ENCODE results near the gene PGS1. TPM values are rescaled to one million over a fixed set of nuclear protein-coding genes. Genes with fewer than 3 reads are reported as not detected.

The PGS1 gene
- polyA plus RNA-seq, 3 donors = 42.2 to 55.0 (median 45.7) TPM

DNA sequence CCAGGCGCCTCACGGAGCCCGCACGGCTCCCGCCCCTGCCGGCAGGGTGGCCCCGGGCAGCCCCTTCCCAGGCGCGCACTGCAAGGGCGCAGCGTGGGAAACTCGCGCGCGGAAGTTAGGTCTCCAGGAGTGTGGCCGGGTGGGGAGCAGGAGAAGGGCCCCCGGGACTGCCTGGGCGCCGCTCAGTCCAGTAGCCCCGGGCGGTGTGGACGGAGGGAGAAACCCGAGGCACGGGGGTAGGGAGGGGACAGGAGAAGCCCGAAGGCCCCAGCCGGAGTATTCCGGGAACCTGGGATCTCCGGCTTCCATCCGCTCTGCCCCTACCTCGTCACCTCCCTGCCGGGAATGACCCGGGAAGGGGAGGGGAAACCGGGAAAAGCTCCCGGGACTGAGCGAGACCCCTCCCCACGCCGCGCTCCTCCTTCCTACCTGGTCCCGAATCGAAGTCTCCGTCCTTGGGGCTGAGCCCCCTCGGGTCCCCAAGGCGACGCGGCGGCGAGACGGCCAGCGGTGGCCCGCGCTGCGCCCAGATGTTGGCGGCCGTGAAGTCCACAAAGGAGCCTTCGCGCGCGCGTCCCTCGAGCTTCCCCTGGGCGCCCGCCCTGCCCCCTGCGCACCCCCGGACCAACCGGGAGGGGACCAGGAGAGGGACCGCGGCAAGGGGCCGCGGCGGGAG, 19.0 kb upstream of the PGS1 start:
- DNase-seq (ENCODE audit: extremely low read depth in 1 of 11, low read depth in 9 of 11, low spot score in 4 of 11) = peak in 1 of 11 donors; percentile 50

DNA sequence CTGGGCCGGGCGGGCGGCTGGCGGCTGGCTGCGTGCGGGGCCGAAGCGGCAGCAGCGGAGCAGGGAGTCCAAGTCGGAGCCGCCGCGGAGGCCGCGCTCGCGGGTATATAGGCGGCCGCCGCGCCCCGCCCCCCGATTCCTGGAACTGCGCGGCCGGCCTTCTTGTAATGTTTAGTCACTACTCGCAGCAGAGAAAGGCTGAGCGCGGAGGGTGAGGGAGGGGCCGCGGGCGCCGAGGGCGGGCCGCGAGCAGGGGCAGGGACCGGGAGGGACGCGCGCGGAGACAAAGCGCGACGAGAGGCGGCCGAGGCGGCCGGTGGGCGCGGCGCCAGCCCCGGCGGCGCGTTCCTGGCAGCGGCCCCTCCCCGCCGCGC, 18.5 kb upstream of the PGS1 start, which contains the start of gene SOCS3:
TSS of gene SOCS3 (minus strand) at position 81 of the 374 bp plus-strand sequence. CDS start 982 bp downstream, outside the sequence.
- peak in 9 of 11 donors; percentile 72 to 95 (median 91) for DNase-seq (ENCODE audit: extremely low read depth in 1 of 11, low read depth in 9 of 11, low spot score in 4 of 11)

DNA sequence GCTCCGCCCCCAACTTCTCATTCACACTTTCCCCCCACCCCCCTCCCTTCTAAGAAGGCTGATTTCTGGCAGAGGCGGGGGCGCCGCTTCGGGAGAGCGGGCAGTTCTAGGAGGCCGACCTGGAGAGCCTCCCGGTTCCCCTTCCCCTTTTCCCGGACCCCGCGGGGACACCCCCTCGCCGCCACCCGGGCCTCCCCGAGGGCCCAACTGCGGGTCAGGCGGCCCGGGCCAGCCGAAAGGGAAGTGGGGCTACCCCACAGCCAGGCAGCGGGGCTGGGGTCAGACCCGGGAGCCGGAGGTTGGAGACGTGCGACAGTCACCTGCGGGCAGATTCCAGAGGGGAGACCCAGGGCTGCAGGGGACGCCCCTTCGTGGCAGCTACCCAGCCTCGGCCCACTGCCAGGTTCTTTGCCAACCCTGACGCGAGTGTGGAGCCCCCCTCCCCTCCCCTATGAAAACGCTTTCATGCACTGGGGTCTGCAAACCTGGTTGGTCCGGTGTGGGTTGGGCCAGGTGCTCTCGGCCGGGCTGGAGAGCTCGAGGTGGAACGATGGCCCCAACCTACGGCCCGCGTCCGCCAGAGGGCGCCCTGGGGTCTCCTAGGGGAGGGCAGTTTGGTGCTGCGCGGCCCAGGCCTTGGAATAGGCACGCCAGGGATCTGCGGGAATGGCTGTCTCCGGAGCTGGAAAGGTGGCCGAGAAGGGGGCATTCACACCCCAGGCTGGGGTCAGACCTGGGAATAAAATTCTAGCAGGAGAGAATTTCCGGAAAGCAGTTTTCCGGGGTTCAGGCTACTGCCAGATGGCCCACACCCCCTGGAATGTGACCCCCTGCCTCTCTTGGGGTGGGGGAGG, 17.9 kb upstream of the PGS1 start:
- DNase-seq (ENCODE audit: extremely low read depth in 1 of 11, low read depth in 9 of 11, low spot score in 4 of 11) = peak in 7 of 11 donors; percentile 74 to 85 (median 80)

DNA sequence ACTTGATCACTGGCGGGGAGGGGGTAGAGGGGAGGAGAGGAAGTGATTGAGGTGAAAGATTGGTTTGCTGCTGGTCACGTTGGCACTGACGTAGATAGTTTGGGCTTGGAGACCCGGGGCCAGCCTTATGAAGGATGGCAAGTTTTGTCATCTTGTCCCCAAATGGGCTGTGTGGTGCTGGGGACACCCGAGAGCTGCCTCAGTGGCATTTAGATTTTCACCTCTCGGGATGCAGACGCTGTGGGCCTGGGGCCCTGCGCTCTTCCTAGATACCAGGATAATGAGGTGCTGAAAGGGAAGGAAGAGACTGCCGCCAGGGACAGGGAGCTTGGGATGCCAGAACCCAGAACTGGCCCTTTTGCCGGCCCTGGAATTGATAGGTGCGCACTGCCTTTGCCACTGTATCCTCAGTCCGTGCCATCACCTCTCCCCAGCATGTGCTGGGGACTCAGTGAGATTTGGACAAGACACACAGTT, 17.2 kb upstream of the PGS1 start:
- no peak for DNase-seq (ENCODE audit: extremely low read depth in 1 of 11, low read depth in 9 of 11, low spot score in 4 of 11)

DNA sequence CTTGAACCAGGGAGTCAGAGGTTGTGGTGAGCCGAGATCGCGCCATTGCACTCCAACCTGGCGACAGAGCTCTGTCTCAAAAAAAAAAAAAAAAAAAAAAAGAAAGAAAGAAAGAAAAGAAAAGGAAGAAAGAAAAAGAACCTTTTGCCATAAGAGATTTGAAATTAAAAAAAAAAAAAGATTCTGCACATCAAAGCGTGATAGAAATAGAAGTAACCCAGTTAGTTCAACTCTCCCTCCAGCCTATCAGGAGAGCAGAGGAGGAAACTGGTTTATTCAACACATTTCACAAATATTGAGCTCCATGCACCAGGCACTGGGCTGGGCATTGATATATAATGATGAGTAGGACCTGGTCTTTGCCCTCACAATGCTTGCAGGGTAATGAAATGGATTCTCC, 16.2 kb upstream of the PGS1 start:
- no peak for DNase-seq (ENCODE audit: extremely low read depth in 1 of 11, low read depth in 9 of 11, low spot score in 4 of 11)

DNA sequence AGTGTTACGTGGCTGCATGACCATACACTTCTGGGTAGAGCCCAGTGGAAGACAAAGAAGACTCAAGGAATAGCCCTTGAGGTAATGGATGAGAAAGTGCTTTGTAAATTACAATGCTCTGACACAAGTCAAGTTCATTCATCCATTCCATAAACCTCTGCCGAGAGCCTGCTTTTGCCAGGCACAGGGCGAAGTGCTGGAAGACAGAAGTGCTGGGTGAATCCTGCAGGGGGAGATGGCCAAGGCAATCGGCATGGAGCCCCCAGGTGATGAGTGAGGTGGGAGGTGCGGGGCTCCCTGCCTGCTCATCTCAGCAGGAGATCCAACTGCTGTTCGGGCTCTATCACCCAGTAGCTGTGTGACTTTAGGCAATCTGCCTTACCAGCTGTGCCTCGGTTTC, 15.8 kb upstream of the PGS1 start:
- no peak for DNase-seq (ENCODE audit: extremely low read depth in 1 of 11, low read depth in 9 of 11, low spot score in 4 of 11)

DNA sequence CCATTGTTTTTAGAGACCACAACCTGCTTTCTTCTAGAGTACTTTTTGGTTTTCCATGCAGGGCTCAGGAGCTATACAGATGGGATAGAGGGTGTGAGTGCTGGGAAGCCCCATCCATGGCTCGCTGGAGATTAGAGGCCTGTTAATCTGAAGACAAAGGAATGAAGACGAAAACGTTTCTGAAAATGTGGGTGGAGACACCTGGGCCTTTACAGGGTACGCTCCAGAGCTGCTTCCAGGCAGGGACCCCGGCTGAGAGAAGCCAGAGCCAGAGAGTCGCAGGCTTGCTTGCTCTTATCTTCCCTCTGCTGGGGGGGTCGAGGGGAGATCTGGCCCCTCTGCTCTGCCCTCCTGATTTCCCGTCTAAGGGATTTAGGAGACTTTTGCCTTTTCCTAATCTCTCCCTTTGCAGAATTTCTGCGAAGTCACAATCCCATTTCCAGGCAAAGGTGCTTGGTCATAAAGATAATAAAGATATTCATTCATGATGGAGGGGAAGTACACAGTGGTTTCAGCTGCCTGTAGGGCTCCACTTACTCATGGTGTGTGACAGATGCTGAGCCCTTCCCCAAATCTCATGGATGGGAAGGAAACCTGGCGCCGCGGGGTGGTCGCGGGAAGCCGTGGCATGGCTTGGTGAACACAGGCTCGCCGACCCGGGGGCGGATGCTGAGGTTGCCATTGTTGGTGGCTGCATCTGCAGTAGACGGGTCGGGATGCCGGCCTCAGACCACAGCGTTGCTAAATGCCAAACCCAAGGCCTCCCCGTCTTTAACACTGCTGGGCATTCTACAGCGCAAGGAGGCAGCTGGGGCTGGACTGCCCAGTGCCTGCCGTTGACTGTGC, 13.8 kb upstream of the PGS1 start:
- no peak for DNase-seq (ENCODE audit: extremely low read depth in 1 of 11, low read depth in 9 of 11, low spot score in 4 of 11)

DNA sequence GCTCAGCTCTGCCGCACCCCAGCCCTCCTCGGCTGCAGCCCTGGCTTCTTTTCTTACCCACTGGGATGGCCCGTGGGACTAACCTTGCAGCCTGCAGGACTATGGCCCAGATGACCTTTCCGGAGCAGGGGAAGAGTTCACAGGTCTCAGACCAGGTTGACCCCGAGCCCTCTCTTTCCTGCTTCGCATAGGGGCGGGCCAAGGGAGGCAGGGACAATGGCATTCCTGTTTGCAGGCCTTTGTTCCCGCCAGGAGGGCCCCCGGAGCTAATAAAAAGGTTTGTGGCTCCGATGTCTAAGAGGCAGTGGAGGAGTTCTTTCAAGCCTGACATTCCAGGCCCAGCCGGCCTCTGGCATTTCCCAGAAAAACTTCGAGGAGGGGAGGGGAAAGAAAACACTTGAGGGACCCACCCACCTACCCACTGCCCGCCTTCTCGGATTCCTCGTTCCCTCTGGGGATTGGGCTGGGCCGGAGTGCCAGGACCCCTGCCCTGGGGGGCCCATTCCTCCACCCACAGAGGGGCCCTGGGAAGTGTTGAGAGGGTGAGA, 12.8 kb upstream of the PGS1 start:
- DNase-seq (ENCODE audit: extremely low read depth in 1 of 11, low read depth in 9 of 11, low spot score in 4 of 11) = peak in 6 of 11 donors; percentile 65 to 93 (median 86)

DNA sequence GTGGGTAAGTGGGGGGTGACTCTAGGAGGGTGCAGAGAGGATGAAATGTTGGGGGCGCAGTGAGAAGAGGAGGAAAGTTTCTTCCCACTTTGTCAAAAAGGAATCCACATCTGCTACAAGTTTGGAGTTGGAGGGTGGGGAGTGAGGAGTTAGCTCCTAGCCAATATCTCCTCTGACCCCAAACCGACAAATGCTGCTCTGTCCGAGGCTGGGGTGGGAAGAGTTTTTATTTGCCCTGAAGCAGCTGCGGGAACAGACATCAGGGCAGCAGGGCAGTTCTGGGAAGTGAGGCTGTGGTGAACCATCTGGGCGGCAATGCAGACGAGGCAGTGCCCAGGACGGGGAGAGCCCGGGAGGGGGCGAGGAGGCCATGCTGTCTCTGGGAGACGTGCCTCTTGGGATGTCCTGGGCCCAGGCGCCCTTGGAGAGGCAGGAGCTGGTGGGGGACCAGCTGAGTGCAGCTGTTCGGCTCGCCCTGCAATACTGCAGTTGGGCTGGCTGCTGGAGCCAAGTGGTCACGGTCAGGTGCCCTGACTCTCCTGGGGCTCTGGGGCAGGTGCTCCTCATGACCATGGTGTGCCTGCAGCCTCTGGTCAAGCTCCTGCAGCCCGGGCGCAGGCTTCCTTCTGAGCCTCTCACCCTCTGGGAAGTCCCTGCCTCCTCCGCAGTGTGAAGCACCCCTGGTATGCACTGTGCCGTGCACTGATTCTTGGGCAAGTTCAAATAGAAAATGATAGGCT, 12.2 kb upstream of the PGS1 start:
- DNase-seq (ENCODE audit: extremely low read depth in 1 of 11, low read depth in 9 of 11, low spot score in 4 of 11) = peak in 1 of 11 donors; percentile 49

DNA sequence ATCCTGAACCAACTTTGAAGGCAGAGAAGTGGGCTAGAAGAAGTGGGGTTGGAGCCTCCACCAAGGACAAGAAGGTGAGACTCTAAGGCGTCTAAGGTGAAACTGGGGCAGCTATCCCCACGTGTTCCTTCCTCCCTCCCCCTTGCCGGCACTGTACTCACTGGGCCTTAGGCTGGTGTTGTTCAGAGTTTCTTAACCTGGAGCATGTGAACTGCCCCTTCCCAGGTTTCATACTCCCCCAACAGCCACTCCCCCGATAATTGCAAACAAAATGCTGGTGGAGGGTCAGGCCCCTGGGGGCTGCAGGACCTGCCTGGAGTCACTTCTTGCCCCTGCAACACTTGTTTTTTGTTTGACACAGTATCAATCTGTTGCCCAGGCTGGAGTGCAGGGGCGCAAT, 11.3 kb upstream of the PGS1 start:
- DNase-seq (ENCODE audit: extremely low read depth in 1 of 11, low read depth in 9 of 11, low spot score in 4 of 11) = no peak

DNA sequence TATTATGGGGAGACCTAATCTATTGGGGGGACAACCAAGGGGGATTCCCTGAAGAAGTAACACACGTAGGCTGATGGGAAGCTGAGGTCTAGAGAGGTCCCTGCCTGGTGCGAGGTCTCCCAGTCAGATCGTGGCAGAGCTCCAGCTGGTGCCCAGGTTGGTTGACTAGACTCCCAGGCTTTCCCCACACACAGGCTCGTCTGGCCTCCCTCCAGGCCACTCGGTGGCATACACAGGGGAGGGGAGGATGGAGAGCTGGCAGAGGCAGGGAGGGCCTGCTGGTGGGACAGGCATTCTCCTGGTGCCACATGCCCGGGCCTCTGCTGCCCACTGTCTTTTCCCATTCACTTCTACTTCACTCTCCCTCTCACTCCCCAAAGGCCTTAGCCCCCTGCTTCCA, 10.1 kb upstream of the PGS1 start:
- no peak for DNase-seq (ENCODE audit: extremely low read depth in 1 of 11, low read depth in 9 of 11, low spot score in 4 of 11)

DNA sequence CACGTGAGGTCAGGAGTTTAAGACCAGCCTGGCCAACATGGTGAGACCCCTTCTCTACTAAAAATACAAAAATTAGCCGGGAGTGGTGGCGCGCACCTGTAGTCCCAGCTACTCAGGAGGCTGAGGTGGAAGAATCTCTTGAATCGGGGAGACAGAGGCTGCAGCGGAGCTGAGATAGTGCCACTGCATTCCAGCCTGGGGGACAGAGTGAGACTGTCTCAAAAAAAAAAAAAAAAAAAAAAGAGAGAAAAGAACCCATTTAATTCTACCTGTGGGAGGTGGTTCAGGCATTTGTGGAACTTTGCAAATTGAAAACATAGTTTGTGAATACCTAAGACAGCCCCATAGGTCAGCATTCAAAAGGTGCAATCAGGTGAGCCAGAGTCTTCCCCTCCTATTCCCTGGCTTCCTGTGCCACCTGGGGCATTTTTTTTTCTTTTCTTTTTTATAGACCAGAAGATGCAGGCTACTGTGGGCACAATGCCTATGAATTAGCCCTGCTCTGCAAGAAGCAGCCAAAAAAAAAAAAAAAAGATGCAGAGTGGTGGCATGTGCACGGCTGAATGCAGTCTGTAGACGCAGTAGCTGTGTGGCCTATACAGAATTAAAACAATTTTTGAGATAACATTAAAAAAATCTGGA, 9.5 kb upstream of the PGS1 start:
- DNase-seq (ENCODE audit: extremely low read depth in 1 of 11, low read depth in 9 of 11, low spot score in 4 of 11) = no peak

DNA sequence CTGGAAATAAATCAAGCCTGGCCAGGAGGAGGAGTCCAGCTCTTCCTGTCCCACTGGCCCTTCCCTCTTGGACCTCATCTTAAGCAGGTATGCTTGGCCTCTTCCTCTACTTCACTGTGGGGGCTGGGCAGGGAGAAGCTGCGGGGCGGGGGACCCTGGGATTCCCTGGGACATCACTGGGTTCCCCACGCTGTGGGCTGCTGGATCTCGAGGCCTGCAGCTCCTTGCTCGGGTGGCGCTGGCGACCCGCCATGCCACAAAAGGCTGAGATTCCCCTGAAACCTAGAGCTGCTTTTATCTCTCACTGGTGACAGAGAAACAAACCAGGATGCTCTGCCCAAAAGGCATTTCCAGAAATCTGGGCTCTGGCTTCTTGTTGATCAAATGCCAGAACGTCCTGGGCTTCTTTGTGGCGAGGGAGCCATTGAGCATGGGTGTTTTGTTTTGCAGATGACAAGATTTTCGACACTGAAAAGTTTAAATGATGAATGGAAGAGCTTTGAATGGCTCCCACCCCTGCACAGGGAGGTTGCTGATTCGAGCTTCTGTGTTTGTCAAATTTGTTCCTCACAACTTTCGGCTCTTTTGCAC, 8.6 kb upstream of the PGS1 start:
- no peak for DNase-seq (ENCODE audit: extremely low read depth in 1 of 11, low read depth in 9 of 11, low spot score in 4 of 11)

DNA sequence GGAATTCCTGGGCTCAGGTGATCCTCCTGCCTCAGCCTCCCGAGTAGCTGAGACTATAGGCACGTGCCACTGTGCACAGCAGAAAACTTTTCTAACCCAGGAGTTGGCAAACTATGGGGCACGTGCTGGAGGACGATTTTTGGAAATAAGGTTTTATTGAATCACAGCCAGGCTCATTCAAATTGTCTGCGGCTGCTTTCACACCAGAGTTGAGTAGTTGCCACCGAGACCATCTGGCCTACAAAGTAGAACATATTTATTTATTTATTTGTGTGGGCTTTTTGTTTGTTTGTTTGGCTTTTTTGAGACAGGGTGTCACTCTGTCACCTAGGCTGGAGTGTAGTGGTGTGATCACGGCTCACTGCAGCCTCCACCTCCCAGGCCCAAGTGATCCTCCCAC, 7.4 kb upstream of the PGS1 start:
- DNase-seq (ENCODE audit: extremely low read depth in 1 of 11, low read depth in 9 of 11, low spot score in 4 of 11) = no peak

DNA sequence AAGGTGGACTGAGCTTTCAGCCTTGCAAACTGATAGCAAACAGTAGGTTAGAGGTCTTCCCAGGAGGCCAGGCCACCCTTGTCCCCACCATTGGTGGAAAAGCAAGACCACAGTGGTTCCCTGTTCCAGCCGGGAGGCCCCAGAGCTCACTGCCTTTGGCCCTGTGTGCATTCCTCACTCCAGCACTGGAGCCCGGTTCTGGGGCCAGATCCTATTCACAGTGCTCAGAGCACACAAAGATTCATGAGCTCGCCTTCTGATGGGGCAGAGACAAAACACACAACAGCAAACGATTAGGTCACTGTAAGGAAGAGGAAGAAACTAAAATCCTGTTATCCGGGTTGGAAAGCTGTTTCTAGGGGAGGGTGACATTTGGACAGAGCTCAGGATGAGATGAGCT, 5.6 kb upstream of the PGS1 start:
- DNase-seq (ENCODE audit: extremely low read depth in 1 of 11, low read depth in 9 of 11, low spot score in 4 of 11) = no peak

DNA sequence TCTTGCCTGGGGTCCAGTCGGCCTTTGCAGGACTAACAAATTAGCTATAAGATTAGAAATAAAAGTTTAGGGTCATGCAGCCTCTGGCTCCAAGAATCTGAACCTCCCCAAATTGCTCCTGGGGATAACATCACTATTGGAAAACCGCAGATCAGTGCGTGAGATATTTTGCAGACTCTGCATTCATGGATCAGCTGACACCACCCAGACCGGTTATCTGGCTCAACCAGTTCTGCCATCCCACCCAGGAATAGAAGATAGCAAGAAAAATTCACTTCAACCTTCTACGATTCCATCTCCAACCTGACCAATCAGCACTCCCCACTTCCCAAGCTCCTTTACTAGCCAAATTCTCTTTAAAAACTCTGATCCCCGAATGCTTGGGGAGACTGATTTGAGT, 4.3 kb upstream of the PGS1 start:
- no peak for DNase-seq (ENCODE audit: extremely low read depth in 1 of 11, low read depth in 9 of 11, low spot score in 4 of 11)

DNA sequence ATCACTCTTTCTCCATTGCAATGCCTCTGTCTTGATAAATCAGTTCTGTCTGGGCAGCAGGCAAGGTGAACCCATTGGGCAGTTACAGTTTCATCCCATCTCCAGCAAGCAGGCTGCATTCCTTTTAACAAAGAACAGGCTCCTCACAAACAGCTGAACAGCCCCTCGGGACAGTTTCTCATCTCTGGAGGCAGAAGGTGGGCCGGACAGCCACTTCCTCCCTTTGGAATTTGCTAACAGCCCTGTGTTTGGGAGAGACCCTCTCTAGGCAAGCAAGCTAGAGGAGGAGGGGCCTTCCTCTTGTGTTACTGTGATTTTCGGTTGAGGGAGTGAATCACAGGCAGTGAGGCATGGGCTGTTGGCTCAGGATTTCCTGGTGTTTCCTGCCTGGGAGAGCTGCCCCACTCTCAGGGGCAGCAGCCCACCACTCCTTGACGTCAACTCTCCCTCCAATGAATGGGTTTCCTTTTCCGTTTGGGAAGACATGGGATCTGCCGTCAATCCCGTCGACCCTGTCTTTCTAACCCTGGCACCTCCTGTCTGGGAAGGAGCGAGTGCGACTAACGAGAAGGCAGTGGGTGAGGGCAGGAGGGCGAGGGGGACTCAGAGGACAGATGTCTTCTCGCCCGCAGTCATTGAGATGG, 3.7 kb upstream of the PGS1 start:
- DNase-seq (ENCODE audit: extremely low read depth in 1 of 11, low read depth in 9 of 11, low spot score in 4 of 11) = no peak
